Liver (tissue), 9 donors: ENCODE data around the gene MYO3B. TPM values are rescaled to one million over a fixed set of nuclear protein-coding genes. Genes with fewer than 3 reads are reported as not detected.

Experiments used
- DNase-seq: peaks from one replicate; pipeline ENCODE4 v3.0.0-alpha.2; 2017; ENCODE audit warnings: low spot score
- H3K27ac ChIP-seq, 2 donors: one replicate each; pipeline ENCODE4 v1.7.0; 2013; ENCODE audit warnings: inconsistent platforms in 2 of 2, low read length in 2 of 2, control low read depth in 1 of 2, low read depth in 1 of 2, mild to moderate bottlenecking in 1 of 2
- H3K27me3 ChIP-seq, 4 donors: one replicate each; pipeline versions ENCODE4 v1.6.1 to v1.7.0; 2013; ENCODE audit warnings: low read length in 3 of 4, inconsistent platforms in 1 of 4, mild to moderate bottlenecking in 1 of 4, moderate library complexity in 1 of 4; ENCODE audit not compliant: control insufficient read depth in 4 of 4, insufficient read depth in 4 of 4
- H3K36me3 ChIP-seq, 4 donors: one replicate each; pipeline versions ENCODE4 v1.6.1 to v1.7.0; 2013; ENCODE audit warnings: low read length in 3 of 4, mild to moderate bottlenecking in 3 of 4, low read depth in 1 of 4, moderate library complexity in 1 of 4; ENCODE audit not compliant: control insufficient read depth in 4 of 4, insufficient read depth in 3 of 4
- H3K4me1 ChIP-seq, 4 donors: one replicate each; pipeline versions ENCODE4 v1.6.1 to v1.7.0; 2013; ENCODE audit warnings: low read length in 3 of 4, mild to moderate bottlenecking in 3 of 4, moderate library complexity in 1 of 4; ENCODE audit not compliant: control insufficient read depth in 4 of 4, insufficient read depth in 4 of 4
- H3K4me3 ChIP-seq, 3 donors: one replicate each; pipeline versions ENCODE4 v1.6.1 to v1.7.0; 2013; ENCODE audit warnings: low read length in 3 of 3, control low read depth in 1 of 3, low read depth in 1 of 3, mild to moderate bottlenecking in 1 of 3
- H3K9ac ChIP-seq, 2 donors: one replicate each; pipeline ENCODE4 v1.7.0; 2013; ENCODE audit warnings: low read length in 2 of 2, mild to moderate bottlenecking in 2 of 2, moderate library complexity in 2 of 2, control low read depth in 1 of 2, low read depth in 1 of 2
- H3K9me3 ChIP-seq, 4 donors: one replicate each; pipeline versions ENCODE4 v1.6.1 to v1.7.0; 2013; ENCODE audit warnings: low read length in 3 of 4; ENCODE audit not compliant: control insufficient read depth in 4 of 4
- ATF3 ChIP-seq: IDR thresholded peaks from 2 replicates; pipeline ENCODE4 v1.6.1; 2016; ENCODE audit warnings: antibody characterized with exemption
- CTCF ChIP-seq: fragments of 150-350 bp; IDR thresholded peaks from 2 replicates; pipeline ENCODE4 v1.5.1; 2017; ENCODE audit warnings: improper control_type of control experiment, low read depth, low read length; ENCODE audit not compliant: missing input control
- EGR1 ChIP-seq, 2 donors: IDR thresholded peaks; 2 replicates each; pipeline ENCODE4 v1.6.1; 2016 to 2018; ENCODE audit warnings: antibody characterized with exemption in 2 of 2, low read depth in 2 of 2
- FOXA1 ChIP-seq: IDR thresholded peaks from 2 replicates; pipeline ENCODE4 v1.6.1; 2016; ENCODE audit warnings: antibody characterized with exemption
- FOXA2 ChIP-seq: IDR thresholded peaks from 2 replicates; pipeline ENCODE4 v1.6.1; 2016; ENCODE audit warnings: antibody characterized with exemption
- GABPA ChIP-seq, 2 donors: IDR thresholded peaks in 1 of 2; conservative IDR thresholded peaks in 1 of 2; 2 replicates each; pipeline ENCODE4 v1.6.1; 2016; ENCODE audit warnings: antibody characterized with exemption in 2 of 2, mild to moderate bottlenecking in 1 of 2, moderate library complexity in 1 of 2
- HNF4A ChIP-seq, 2 donors: conservative IDR thresholded peaks; 2 replicates each; pipeline ENCODE4 v1.6.1; 2016; ENCODE audit warnings: antibody characterized with exemption in 2 of 2, mild to moderate bottlenecking in 2 of 2
- HNF4G ChIP-seq: IDR thresholded peaks from 2 replicates; pipeline ENCODE4 v1.6.1; 2016; ENCODE audit warnings: antibody characterized with exemption
- JUND ChIP-seq, 2 donors: IDR thresholded peaks; 2 replicates each; pipeline ENCODE4 v1.6.1; 2016; ENCODE audit warnings: antibody characterized with exemption in 2 of 2
- NR2F2 ChIP-seq: IDR thresholded peaks from 2 replicates; pipeline ENCODE4 v1.6.1; 2016; ENCODE audit warnings: antibody characterized with exemption
- RAD21 ChIP-seq, 2 donors: IDR thresholded peaks; 2 replicates each; pipeline ENCODE4 v1.6.1; 2016; ENCODE audit warnings: antibody characterized with exemption in 2 of 2, mild to moderate bottlenecking in 2 of 2
- RXRA ChIP-seq, 2 donors: IDR thresholded peaks; 2 replicates each; pipeline ENCODE4 v1.6.1; 2017 to 2018; ENCODE audit warnings: antibody characterized with exemption in 2 of 2, mild to moderate bottlenecking in 1 of 2
- SP1 ChIP-seq: IDR thresholded peaks from 2 replicates; pipeline ENCODE4 v1.6.1; 2018; ENCODE audit warnings: antibody characterized with exemption, mild to moderate bottlenecking
- TAF1 ChIP-seq: conservative IDR thresholded peaks from 2 replicates; pipeline ENCODE4 v1.6.1; 2016; ENCODE audit warnings: antibody characterized with exemption, mild to moderate bottlenecking
- YY1 ChIP-seq: IDR thresholded peaks from 2 replicates; pipeline ENCODE4 v1.6.1; 2016; ENCODE audit warnings: antibody characterized with exemption, mild to moderate bottlenecking
- ZBTB33 ChIP-seq: IDR thresholded peaks from 2 replicates; pipeline ENCODE4 v1.6.1; 2016; ENCODE audit warnings: antibody characterized with exemption
- WGBS: extraction: QIAGEN DNeasy Blood & Tissue Kit; methylation state at CpG from one replicate; pipeline ENCODE4 v1.1.7; 2013; 5-methylcytosine and 5-hydroxymethylcytosine counted together
- polyA plus RNA-seq, 2 donors: library from polyadenylated mRNA; stranded (reverse) in 1 of 2; unstranded in 1 of 2; fragments of 200-250 nt in 1 of 2; fragments of >200 nt in 1 of 2; fragmentation: Nextera tagmentation in 1 of 2; extraction: Ambion mirVana in 1 of 2; gene quantifications; one replicate each; pipeline versions ENCODE4 v1.2.1 to v1.2.3, GENCODE V29; 2013 to 2015
- total RNA-seq, 2 donors: library from RNA; depleted of rRNA; stranded (reverse); fragments of >200 nt; gene quantifications; one replicate each; pipeline ENCODE4 v1.2.3, GENCODE V29; 2014
- TF ChIP-seq, protein P1 (sequence below): IDR thresholded peaks from 2 replicates; pipeline ENCODE4 v1.6.1; 2016; ENCODE audit warnings: antibody characterized with exemption
- TF ChIP-seq, protein P2 (sequence below): IDR thresholded peaks from 2 replicates; pipeline ENCODE4 v1.6.1; 2016; ENCODE audit warnings: antibody characterized with exemption, mild to moderate bottlenecking
- donor health status: healthy.
- donor health status: healthy.
- donor health status: healthy.
- donor health status: healthy.
- donor health status: healthy.

The MYO3B gene
- total and polyA plus RNA-seq, 4 donors, result under 0.01 to 0.05 TPM; not detected in 2

DNA sequence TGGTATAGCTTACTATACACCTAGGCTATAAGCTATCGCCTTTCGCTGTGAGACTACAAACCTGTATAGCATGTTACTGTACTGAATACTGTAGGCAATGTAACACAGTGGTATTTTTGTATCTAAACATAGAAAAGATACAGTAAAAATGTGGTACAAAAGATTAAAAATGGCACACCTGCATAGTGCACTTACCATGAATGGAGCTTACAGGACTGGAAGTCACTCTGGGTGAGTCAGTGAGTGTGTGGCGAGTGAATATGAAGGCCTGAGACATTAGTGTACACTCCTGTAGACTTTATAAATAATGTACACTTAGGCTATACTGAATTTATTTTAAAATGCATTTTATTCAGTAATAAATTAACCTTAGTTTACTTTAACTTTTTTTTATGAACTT is 279.0 kb downstream of the MYO3B start:
- TF ChIP-seq JUND (IDR thresholded peaks at IDR 0.05) (no peak), GABPA (IDR thresholded peaks at IDR 0.05 in 1 of 2, conservative IDR thresholded peaks at IDR 0.05 in 1 of 2) (no peak), SP1 (no peak), ATF3 (no peak), HNF4A (conservative IDR thresholded peaks at IDR 0.05) (no peak), RXRA (IDR thresholded peaks at IDR 0.05) (no peak), CTCF (no peak), RAD21 (IDR thresholded peaks at IDR 0.05) (no peak), TAF1 (no peak), FOXA1 (no peak), HNF4G (no peak)
- TF ChIP-seq, protein P1, sequence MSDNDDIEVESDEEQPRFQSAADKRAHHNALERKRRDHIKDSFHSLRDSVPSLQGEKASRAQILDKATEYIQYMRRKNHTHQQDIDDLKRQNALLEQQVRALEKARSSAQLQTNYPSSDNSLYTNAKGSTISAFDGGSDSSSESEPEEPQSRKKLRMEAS, result no peak

DNA sequence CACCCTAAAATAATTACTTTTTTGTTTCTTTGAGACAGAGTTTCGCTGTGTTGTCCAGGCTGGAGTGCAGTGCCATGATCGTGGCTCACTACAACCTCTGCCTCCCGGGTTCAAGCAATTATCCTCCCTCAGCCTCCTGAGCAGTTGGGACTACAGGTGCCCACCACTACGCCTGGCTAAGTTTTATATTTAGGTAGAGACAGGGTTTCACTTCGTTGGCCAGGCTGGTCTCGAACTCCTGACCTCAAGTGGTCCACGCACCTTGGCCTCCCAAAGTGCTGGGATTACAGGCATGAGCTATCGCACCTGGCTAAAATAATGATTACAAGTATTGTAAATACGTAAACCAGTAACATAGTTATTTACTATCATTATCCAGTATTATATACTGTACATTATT is 279.8 kb downstream of the MYO3B start:
- Histone ChIP-seq H3K9ac (no peak overlapping the region), H3K9me3 (no peaks in the 10 kb centered on the region), H3K36me3 (no peaks in the 10 kb centered on the region), H3K4me3 (no peak overlapping the region), H3K4me1 (peaks cover 3 to 18% (median 12%) of the 10 kb centered on the region in 4 donors), H3K27me3 (no peaks in the 10 kb centered on the region), H3K27ac (no peak overlapping the region)
- 98% methylated on average over 9 of the region's 9 CpGs for WGBS
- no peak for DNase-seq
- TF ChIP-seq RAD21 (IDR thresholded peaks at IDR 0.05), result no peak
- TF ChIP-seq FOXA1, result no peak
- TF ChIP-seq GABPA (IDR thresholded peaks at IDR 0.05 in 1 of 2, conservative IDR thresholded peaks at IDR 0.05 in 1 of 2), result no peak
- TF ChIP-seq RXRA (IDR thresholded peaks at IDR 0.05), result no peak
- no peak for TF ChIP-seq YY1
- TF ChIP-seq ZBTB33, result no peak
- TF ChIP-seq HNF4G, result no peak
- TF ChIP-seq CTCF, result no peak
- no peak for TF ChIP-seq TAF1
- TF ChIP-seq, protein P2, sequence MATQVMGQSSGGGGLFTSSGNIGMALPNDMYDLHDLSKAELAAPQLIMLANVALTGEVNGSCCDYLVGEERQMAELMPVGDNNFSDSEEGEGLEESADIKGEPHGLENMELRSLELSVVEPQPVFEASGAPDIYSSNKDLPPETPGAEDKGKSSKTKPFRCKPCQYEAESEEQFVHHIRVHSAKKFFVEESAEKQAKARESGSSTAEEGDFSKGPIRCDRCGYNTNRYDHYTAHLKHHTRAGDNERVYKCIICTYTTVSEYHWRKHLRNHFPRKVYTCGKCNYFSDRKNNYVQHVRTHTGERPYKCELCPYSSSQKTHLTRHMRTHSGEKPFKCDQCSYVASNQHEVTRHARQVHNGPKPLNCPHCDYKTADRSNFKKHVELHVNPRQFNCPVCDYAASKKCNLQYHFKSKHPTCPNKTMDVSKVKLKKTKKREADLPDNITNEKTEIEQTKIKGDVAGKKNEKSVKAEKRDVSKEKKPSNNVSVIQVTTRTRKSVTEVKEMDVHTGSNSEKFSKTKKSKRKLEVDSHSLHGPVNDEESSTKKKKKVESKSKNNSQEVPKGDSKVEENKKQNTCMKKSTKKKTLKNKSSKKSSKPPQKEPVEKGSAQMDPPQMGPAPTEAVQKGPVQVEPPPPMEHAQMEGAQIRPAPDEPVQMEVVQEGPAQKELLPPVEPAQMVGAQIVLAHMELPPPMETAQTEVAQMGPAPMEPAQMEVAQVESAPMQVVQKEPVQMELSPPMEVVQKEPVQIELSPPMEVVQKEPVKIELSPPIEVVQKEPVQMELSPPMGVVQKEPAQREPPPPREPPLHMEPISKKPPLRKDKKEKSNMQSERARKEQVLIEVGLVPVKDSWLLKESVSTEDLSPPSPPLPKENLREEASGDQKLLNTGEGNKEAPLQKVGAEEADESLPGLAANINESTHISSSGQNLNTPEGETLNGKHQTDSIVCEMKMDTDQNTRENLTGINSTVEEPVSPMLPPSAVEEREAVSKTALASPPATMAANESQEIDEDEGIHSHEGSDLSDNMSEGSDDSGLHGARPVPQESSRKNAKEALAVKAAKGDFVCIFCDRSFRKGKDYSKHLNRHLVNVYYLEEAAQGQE, result no peak
- TF ChIP-seq EGR1 (IDR thresholded peaks at IDR 0.05; ENCODE audit: low read depth in 2 of 2), result no peak
- TF ChIP-seq NR2F2, result no peak
- no peak for TF ChIP-seq JUND (IDR thresholded peaks at IDR 0.05)
- no peak for TF ChIP-seq HNF4A (conservative IDR thresholded peaks at IDR 0.05)
- TF ChIP-seq FOXA2, result no peak
- TF ChIP-seq, protein P1, result no peak

More for the DNA sequence above, 279.0 kb downstream of the MYO3B start:
- H3K9ac ChIP-seq, result no peak overlapping the region
- no peaks in the 10 kb centered on the region for H3K9me3 ChIP-seq
- H3K4me3 ChIP-seq, result no peak overlapping the region
- H3K27ac ChIP-seq, result no peak overlapping the region
- no peaks in the 10 kb centered on the region for H3K36me3 ChIP-seq
- DNase-seq, result no peak
- H3K4me1 ChIP-seq, result peaks cover 3 to 18% (median 9%) of the 10 kb centered on the region in 4 donors
- over 99% methylated on average over 3 of the region's 3 CpGs for WGBS
- no peaks in the 10 kb centered on the region for H3K27me3 ChIP-seq
